ENCODE results near the gene CALD1.

The CALD1 gene

GRCh38 chr7:134778941-134779740 is at the start of gene CALD1:
CALD1 (plus strand) TSS chr7:134779634; CDS start chr7:134867734, 88,100 bp downstream.
- TF ChIP-seq, protein P1, sequence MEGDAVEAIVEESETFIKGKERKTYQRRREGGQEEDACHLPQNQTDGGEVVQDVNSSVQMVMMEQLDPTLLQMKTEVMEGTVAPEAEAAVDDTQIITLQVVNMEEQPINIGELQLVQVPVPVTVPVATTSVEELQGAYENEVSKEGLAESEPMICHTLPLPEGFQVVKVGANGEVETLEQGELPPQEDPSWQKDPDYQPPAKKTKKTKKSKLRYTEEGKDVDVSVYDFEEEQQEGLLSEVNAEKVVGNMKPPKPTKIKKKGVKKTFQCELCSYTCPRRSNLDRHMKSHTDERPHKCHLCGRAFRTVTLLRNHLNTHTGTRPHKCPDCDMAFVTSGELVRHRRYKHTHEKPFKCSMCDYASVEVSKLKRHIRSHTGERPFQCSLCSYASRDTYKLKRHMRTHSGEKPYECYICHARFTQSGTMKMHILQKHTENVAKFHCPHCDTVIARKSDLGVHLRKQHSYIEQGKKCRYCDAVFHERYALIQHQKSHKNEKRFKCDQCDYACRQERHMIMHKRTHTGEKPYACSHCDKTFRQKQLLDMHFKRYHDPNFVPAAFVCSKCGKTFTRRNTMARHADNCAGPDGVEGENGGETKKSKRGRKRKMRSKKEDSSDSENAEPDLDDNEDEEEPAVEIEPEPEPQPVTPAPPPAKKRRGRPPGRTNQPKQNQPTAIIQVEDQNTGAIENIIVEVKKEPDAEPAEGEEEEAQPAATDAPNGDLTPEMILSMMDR (IDR thresholded peaks at IDR 0.05; ENCODE audit: borderline replicate concordance, control extremely low read depth, extremely low read depth, insufficient read depth, missing control alignments), result no peak
- in situ Hi-C loops (cut with MboI; ENCODE audit: low sequenced_read_pairs, unreplicated experiment), result no loop called here
- no peak for DNase-seq (ENCODE audit: low spot score)

DNA sequence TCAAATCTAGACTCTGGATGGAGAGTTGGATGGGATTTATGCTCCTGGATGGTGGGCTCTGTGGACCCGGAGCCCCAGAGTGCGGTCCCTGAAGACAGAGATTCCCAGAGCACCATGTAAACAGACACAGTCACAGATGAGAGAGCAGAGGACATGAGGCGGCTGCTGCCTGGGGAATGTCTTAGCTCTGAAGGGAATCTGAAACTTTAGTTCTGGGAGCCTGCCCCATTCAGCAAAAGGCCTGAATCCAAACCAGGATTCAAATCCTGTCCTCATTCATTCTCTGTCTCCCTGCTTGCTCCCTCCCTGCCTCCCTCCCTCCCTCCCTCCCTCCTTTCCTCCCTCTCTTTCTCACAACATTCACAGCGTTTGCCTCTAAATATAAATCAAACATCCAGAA is 49.5 kb upstream of the CALD1 start:
- no peak for DNase-seq (ENCODE audit: low spot score)
- in situ Hi-C loops (cut with MboI; ENCODE audit: low sequenced_read_pairs, unreplicated experiment), result no loop called here
- TF ChIP-seq, protein P1 (IDR thresholded peaks at IDR 0.05; ENCODE audit: borderline replicate concordance, control extremely low read depth, extremely low read depth, insufficient read depth, missing control alignments), result no peak

DNA sequence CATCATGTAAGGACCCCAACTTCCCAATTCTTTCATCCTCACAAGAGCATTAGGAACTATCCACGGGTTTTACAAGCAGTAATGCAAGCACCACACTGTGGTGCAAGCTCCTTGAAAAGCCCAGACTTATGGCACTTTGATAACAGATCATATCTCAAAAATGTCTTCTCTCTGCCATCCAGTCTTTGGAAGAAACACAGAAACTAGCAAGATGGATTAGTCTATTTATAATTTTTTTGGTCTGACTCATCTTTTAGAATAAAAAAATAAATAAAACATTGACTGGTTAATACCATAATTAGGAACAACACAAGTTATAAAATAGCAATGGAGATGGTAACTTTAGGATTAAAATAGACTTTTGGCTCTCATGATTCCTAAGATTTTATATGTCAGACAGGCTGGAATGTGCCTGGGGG is 49.0 kb upstream of the CALD1 start:
- in situ Hi-C loops (cut with MboI; ENCODE audit: low sequenced_read_pairs, unreplicated experiment), result no loop called here
- DNase-seq (ENCODE audit: low spot score), result no peak
- TF ChIP-seq, protein P1 (IDR thresholded peaks at IDR 0.05; ENCODE audit: borderline replicate concordance, control extremely low read depth, extremely low read depth, insufficient read depth, missing control alignments), result no peak

DNA sequence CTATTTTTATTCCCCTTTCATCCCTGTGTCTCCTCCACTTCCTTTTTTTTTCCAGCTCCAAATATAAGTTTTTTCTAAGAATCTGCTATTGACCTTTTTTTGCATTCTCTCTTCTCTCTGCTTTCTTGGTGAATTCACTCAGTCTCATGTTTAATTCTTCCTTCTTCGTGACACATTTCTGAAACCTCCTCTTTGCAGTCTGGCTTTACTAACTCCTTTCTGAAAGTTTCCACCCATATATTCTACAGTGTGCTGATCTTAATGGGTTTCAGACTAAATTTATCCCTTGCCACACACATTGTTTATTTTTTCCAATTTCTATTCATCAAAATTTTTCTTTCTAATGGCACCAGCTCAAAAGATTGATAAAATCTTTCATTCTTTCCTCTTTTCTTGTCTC is 47.8 kb upstream of the CALD1 start:
- in situ Hi-C loops (cut with MboI; ENCODE audit: low sequenced_read_pairs, unreplicated experiment), result no loop called here
- no peak for DNase-seq (ENCODE audit: low spot score)
- TF ChIP-seq, protein P1 (IDR thresholded peaks at IDR 0.05; ENCODE audit: borderline replicate concordance, control extremely low read depth, extremely low read depth, insufficient read depth, missing control alignments), result no peak

- no peak for DNase-seq (ENCODE audit: low spot score)
- in situ Hi-C loops (cut with MboI; ENCODE audit: low sequenced_read_pairs, unreplicated experiment), result no loop called here
- TF ChIP-seq, protein P1 (IDR thresholded peaks at IDR 0.05; ENCODE audit: borderline replicate concordance, control extremely low read depth, extremely low read depth, insufficient read depth, missing control alignments), result no peak
Measured at GRCh38 chr7:134732728-134733127, 46.7 kb upstream of the CALD1 start.

DNA sequence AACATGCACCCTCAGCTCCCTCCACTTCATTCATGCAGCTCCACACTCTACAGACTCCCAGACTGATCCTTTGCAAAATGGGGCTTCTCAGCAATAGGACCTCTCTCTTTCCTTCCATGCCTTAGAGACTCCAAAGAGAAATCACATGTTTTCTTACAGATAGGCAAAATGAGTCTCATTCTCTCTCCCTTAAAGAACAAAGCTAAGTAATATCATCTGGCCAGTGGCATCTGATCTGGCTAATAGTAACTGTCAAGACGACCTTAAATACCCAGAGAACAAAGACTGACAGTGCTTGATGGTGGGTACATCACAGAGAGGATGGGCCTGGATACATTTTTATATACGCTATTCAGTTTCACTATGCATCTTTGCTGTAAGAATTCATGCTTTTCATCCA is 43.1 kb upstream of the CALD1 start:
- in situ Hi-C loops (cut with MboI; ENCODE audit: low sequenced_read_pairs, unreplicated experiment), result no loop called here
- DNase-seq (ENCODE audit: low spot score), result no peak

More for the DNA sequence above, 43.1 kb upstream of the CALD1 start:
- TF ChIP-seq, protein P1 (IDR thresholded peaks at IDR 0.05; ENCODE audit: borderline replicate concordance, control extremely low read depth, extremely low read depth, insufficient read depth, missing control alignments), result no peak

Measured in GM13976 (cell line).